NCI-H82 treated with DMSO at 0.1 percent for 48 hours (cell line): ENCODE data around the gene ARL5A.

Experiments
- DNase-seq: peaks from one replicate; lab custom pipeline; 2025; ENCODE audit not compliant: unreplicated experiment; lab: John Stamatoyannopoulos, UW

Gene ARL5A

GRCh38 chr2:151840216-151841046 is 12.2 kb upstream of the ARL5A start:
- peak; percentile 90 for DNase-seq

GRCh38 chr2:151837926-151838325 is 9.7 kb upstream of the ARL5A start:
- DNase-seq = no peak

GRCh38 chr2:151833984-151834383 is 5.8 kb upstream of the ARL5A start:
- DNase-seq = no peak

GRCh38 chr2:151830961-151831360 is 2.7 kb upstream of the ARL5A start:
- DNase-seq = no peak

- no peak for DNase-seq
Measured at GRCh38 chr2:151828890-151829324, 686 bp upstream of the ARL5A start.

- no peak for DNase-seq
Measured at GRCh38 chr2:151827564-151828142, 568 bp downstream of the ARL5A start.

- DNase-seq = peak; percentile 65
Measured at GRCh38 chr2:151826737-151827157, 1.5 kb downstream of the ARL5A start.

- no peak for DNase-seq
Measured at GRCh38 chr2:151824886-151825285, 3.3 kb downstream of the ARL5A start.

- no peak for DNase-seq
Measured at GRCh38 chr2:151823651-151824050, 4.6 kb downstream of the ARL5A start.

GRCh38 chr2:151819920-151820319 is 8.3 kb downstream of the ARL5A start:
- no peak for DNase-seq

GRCh38 chr2:151817929-151818328 is 10.3 kb downstream of the ARL5A start:
- no peak for DNase-seq

GRCh38 chr2:151816843-151817242 is 11.4 kb downstream of the ARL5A start:
- DNase-seq = no peak

GRCh38 chr2:151815821-151816489 is 12.3 kb downstream of the ARL5A start:
- DNase-seq = no peak

- no peak for DNase-seq
Measured at GRCh38 chr2:151810489-151810888, 17.7 kb downstream of the ARL5A start.

- no peak for DNase-seq
Measured at GRCh38 chr2:151809073-151809383, 19.2 kb downstream of the ARL5A start.

- DNase-seq = no peak
Measured at GRCh38 chr2:151808258-151809072, 19.8 kb downstream of the ARL5A start.

GRCh38 chr2:151805961-151806360 is 22.3 kb downstream of the ARL5A start:
- no peak for DNase-seq

- no peak for DNase-seq
Measured at GRCh38 chr2:151805343-151805742, 22.9 kb downstream of the ARL5A start.

- DNase-seq = no peak
Measured at GRCh38 chr2:151803811-151804210, 24.4 kb downstream of the ARL5A start.

GRCh38 chr2:151802315-151802714 is 25.9 kb downstream of the ARL5A start:
- no peak for DNase-seq

- no peak for DNase-seq
Measured at GRCh38 chr2:151799886-151800292, 28.3 kb downstream of the ARL5A start.
